Ovary (tissue), 3 donors: ENCODE results near the gene LRRC15.

ENCODE experiments used
- CTCF ChIP-seq, 3 donors: fragments of 450-650 bp in 2 of 3; fragments of 200-600 bp in 1 of 3; IDR thresholded peaks; one replicate each; pipeline versions ENCODE4 v1.5.1 to v1.8.0; 2016 to 2022; ENCODE audit warnings: antibody characterized with exemption in 3 of 3, mild to moderate bottlenecking in 1 of 3
- EP300 ChIP-seq: sonication (generic); formaldehyde crosslinking; IDR thresholded peaks from one replicate; pipeline ENCODE4 v1.6.1; 2017; ENCODE audit warnings: antibody characterized with exemption
- POLR2A ChIP-seq: fragments of 450-650 bp; IDR thresholded peaks from one replicate; pipeline ENCODE4 v1.6.1; 2017; ENCODE audit warnings: antibody characterized with exemption, mild to moderate bottlenecking, moderate library complexity
- donor health status: DM: no; HTN: no; CAD: no.

GRCh38 chr3:194336601-194337355, 32.8 kb downstream of the LRRC15 start:
- TF ChIP-seq POLR2A (no peak), CTCF (IDR thresholded peaks at IDR 0.05) (no peak), EP300 (no peak)
